Endodermal cell (in vitro differentiated cells): Measurements from ENCODE around the gene MED8. TPM values are rescaled to one million over a fixed set of nuclear protein-coding genes. Genes with fewer than 3 reads are reported as not detected.

Source experiments
- DNase-seq: peaks from one replicate; pipeline ENCODE4 v3.0.0-alpha.2; 2017
- H3K27ac ChIP-seq: 2 replicates; pipeline ENCODE4 v1.5.1; 2013; ENCODE audit warnings: mild to moderate bottlenecking, low read depth, low read length, moderate library complexity
- H3K27me3 ChIP-seq: 2 replicates; pipeline ENCODE4 v1.6.1; 2013; ENCODE audit warnings: mild to moderate bottlenecking, low read length, moderate library complexity; ENCODE audit not compliant: insufficient read depth, control insufficient read depth, poor library complexity, severe bottlenecking
- H3K36me3 ChIP-seq: 2 replicates; pipeline ENCODE4 v1.7.0; 2013; ENCODE audit warnings: mild to moderate bottlenecking, low read length, moderate library complexity; ENCODE audit not compliant: control insufficient read depth, insufficient read depth
- H3K4me1 ChIP-seq: one replicate; pipeline ENCODE4 v1.7.0; 2013; ENCODE audit warnings: low read length; ENCODE audit not compliant: control insufficient read depth, insufficient read depth
- H3K4me3 ChIP-seq: 2 replicates; pipeline ENCODE4 v1.5.1; 2013; ENCODE audit warnings: mild to moderate bottlenecking, low read length, moderate library complexity
- H3K9ac ChIP-seq: 2 replicates; pipeline ENCODE4 v1.6.1; 2013; ENCODE audit warnings: mild to moderate bottlenecking, low read length, moderate library complexity; ENCODE audit not compliant: poor library complexity, severe bottlenecking; ENCODE audit errors: extremely low read depth
- H3K9me3 ChIP-seq: 2 replicates; pipeline ENCODE4 v1.6.1; 2013; ENCODE audit warnings: mild to moderate bottlenecking, low read length, moderate library complexity; ENCODE audit not compliant: control insufficient read depth
- H3K27ac Mint-ChIP-seq: 2 replicates; pipeline ENCODE4 v1.8.0; 2020; ENCODE audit warnings: mixed read lengths
- H3K27me3 Mint-ChIP-seq: 2 replicates; pipeline ENCODE4 v1.8.0; 2021; ENCODE audit warnings: mild to moderate bottlenecking, mixed read lengths; ENCODE audit not compliant: insufficient read depth
- H3K36me3 Mint-ChIP-seq: 2 replicates; pipeline ENCODE4 v1.8.0; 2020; ENCODE audit warnings: low read depth, mixed read lengths
- H3K4me1 Mint-ChIP-seq: 2 replicates; pipeline ENCODE4 v1.8.0; 2020; ENCODE audit warnings: mixed read lengths
- H3K4me3 Mint-ChIP-seq: 2 replicates; pipeline ENCODE4 v1.8.0; 2020; ENCODE audit warnings: mild to moderate bottlenecking, moderate library complexity, mixed read lengths
- H3K9me3 Mint-ChIP-seq: 2 replicates; pipeline ENCODE4 v1.8.0; 2020; ENCODE audit warnings: mild to moderate bottlenecking, mixed read lengths
- CTCF ChIP-seq: fragments of 200-600 bp; sonication (generic); conservative IDR thresholded peaks from 2 replicates; pipeline ENCODE4 v1.5.0; 2021; ENCODE audit warnings: antibody characterized with exemption, mild to moderate bottlenecking
- WGBS, 2 experiments: methylation state at CpG; one replicate each; pipeline versions ENCODE4 v1.1.5 to v1.1.7; 2013; ENCODE audit warnings: missing lambda C conversion rate in 2 of 2, mixed read lengths in 1 of 2; ENCODE audit not compliant: insufficient coverage in 1 of 2, insufficient read length in 1 of 2; 5-methylcytosine and 5-hydroxymethylcytosine counted together
- total RNA-seq, 2 donors: library from RNA; stranded (reverse); fragmentation: NEBNext Ultra II Directional in 1 of 2; extraction: Animal tissue kit (Norgen Biotek cat#: 25700) in 1 of 2; gene quantifications; 2 replicates in 1 of 2; 3 replicates in 1 of 2; pipeline ENCODE4 v1.2.1, GENCODE V29; 2021

MED8 gene
- total RNA-seq, 2 donors from 2014 or later, result 16.1 to 18.8 TPM

DNA sequence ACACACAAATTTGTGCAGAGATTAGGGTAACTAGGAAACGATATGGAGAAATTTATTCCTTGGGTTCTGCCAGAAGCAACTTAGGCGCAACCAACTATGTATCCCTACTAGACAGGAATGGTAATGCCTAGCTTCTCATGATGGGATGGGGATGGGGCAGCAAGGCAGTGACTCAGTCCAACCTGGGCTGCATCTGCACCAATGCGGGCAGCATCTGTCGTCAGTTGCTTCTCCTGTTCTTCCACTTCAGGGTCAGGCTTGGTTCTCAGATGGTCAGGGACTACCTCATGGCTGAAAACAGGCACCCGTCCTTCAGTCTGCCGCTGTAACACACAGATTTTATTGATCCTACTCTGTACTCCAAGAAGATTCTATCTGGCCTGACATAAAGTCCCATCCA, 2.9 kb downstream of the MED8 start:
- no peaks in the 10 kb centered on the region for H3K9me3 ChIP-seq
- H3K36me3 ChIP-seq, result peaks cover 52% of the 10 kb centered on the region
- 85 to 95% methylated on average over 2 to 6 of the region's 6 CpGs for WGBS, 2 experiments
- no peaks in the 10 kb centered on the region for H3K27me3 ChIP-seq
- TF ChIP-seq CTCF, result no peak
- H3K4me3 Mint-ChIP-seq, result no peak overlapping the region
- no peaks in the 10 kb centered on the region for H3K9me3 Mint-ChIP-seq
- no peak overlapping the region for H3K27ac Mint-ChIP-seq
- peaks cover 3% of the 10 kb centered on the region for H3K4me1 ChIP-seq
- no peak overlapping the region for H3K4me3 ChIP-seq
- DNase-seq, result no peak
- H3K4me1 Mint-ChIP-seq, result peaks cover 16% of the 10 kb centered on the region
- no peak overlapping the region for H3K27ac ChIP-seq
- H3K36me3 Mint-ChIP-seq, result peaks cover 37% of the 10 kb centered on the region
- no peak overlapping the region for H3K9ac ChIP-seq
- no peaks in the 10 kb centered on the region for H3K27me3 Mint-ChIP-seq

DNA sequence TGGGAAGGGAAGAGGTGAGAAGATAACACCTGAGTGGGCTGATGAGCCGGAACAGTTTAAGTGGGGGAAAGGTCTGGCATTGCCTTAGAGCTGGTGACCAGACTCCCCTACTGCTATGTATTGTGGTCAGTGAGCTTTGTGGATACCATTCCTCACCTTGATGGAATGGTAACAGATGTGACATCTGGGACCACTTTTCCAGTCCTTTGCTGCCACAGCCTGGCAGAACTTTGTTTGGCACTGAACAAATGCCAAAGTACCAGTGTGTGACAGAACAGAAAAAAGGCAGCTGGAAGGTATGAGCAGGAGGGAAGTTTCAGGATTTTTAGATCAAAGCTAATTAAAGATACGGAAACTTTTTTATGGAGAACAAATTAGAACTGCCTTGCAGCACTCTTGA, 6.2 kb downstream of the MED8 start:
- peaks cover 3% of the 10 kb centered on the region for H3K4me1 ChIP-seq
- Mint-ChIP-seq H3K27me3 (no peaks in the 10 kb centered on the region), H3K9me3 (no peaks in the 10 kb centered on the region), H3K4me1 (peaks cover under 1% of the 10 kb centered on the region), H3K36me3 (peaks cover 42% of the 10 kb centered on the region), H3K4me3 (no peak overlapping the region), H3K27ac (no peak overlapping the region)
- no peak overlapping the region for H3K27ac ChIP-seq
- peaks cover 52% of the 10 kb centered on the region for H3K36me3 ChIP-seq
- H3K27me3 ChIP-seq, result no peaks in the 10 kb centered on the region
- TF ChIP-seq CTCF, result peak; percentile 29
- H3K9me3 ChIP-seq, result no peaks in the 10 kb centered on the region
- no peak overlapping the region for H3K9ac ChIP-seq
- 89 to 94% methylated on average over 1 to 2 of the region's 2 CpGs for WGBS, 2 experiments
- no peak overlapping the region for H3K4me3 ChIP-seq
- no peak for DNase-seq

DNA sequence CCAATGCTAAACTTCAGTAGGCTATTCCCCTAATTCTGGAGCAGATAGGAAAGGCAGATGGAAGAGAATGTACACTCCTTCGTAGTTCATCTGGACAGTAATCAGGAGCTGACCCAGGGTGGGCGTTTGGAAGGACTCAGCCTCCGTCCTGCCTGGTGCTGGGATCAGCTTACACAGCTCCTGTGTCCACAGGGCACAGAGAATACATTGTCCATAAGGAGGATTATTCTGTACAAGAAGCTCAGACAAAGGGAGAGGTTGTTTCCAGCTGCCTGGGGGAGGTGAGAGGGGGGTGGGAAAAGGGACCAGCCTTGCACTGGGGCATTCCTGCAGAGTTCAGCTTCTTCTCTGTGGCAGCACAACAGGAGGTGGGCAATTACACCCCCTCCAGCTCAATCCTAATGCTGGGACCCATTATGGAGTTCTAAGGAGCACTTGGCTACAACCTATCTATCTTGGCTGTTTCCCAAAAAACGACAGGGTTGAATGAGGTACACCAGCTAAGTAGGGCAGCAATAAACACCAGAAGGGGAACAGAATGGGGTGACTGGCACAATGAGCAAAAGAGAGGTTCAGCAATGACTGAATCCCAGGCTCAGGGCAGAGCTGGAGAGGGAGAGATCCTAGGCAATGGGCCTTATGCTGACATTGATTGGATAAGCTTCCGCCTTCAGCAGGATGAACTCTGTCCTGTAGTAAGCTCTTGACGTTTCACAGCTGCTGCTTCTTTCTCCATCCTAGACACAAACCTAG, 7.4 kb downstream of the MED8 start:
- Mint-ChIP-seq H3K9me3 (no peaks in the 10 kb centered on the region), H3K27me3 (no peaks in the 10 kb centered on the region), H3K36me3 (peaks cover 42% of the 10 kb centered on the region), H3K4me3 (no peak overlapping the region), H3K4me1 (no peaks in the 10 kb centered on the region), H3K27ac (no peak overlapping the region)
- Histone ChIP-seq H3K4me3 (no peak overlapping the region), H3K27me3 (no peaks in the 10 kb centered on the region), H3K9ac (no peak overlapping the region), H3K27ac (no peak overlapping the region), H3K4me1 (no peaks in the 10 kb centered on the region), H3K36me3 (peaks cover 44% of the 10 kb centered on the region), H3K9me3 (no peaks in the 10 kb centered on the region)
- DNase-seq, result no peak
- TF ChIP-seq CTCF, result no peak
- 90 to 100% methylated on average over 1 to 6 of the region's 6 CpGs for WGBS, 2 experiments
